Lower leg skin (tissue), 4 donors: ENCODE results near the gene PMPCA. TPM values are rescaled to one million over a fixed set of nuclear protein-coding genes. Genes with fewer than 3 reads are reported as not detected.

ENCODE experiments used
- DNase-seq, 2 donors: peaks; one replicate each; pipeline ENCODE4 v3.0.0-alpha.2; 2019; ENCODE audit warnings: low spot score in 2 of 2
- H3K4me3 ChIP-seq: fragments of 200-600 bp; sonication (generic); 2 replicates; pipeline ENCODE4 v1.5.1; 2017; ENCODE audit warnings: mild to moderate bottlenecking, low read depth; ENCODE audit not compliant: poor library complexity, severe bottlenecking
- CTCF ChIP-seq, 3 donors: fragments of 450-650 bp; IDR thresholded peaks; one replicate each; pipeline ENCODE4 v1.5.1; 2016; ENCODE audit warnings: antibody characterized with exemption in 3 of 3, mild to moderate bottlenecking in 3 of 3, moderate library complexity in 2 of 3
- POLR2A ChIP-seq, 2 donors: fragments of 450-650 bp; IDR thresholded peaks; one replicate each; pipeline ENCODE4 v1.6.1; 2016 to 2017; ENCODE audit warnings: antibody characterized with exemption in 2 of 2, mild to moderate bottlenecking in 1 of 2, moderate library complexity in 1 of 2
- WGBS, 2 donors: methylation state at CpG; one replicate each; pipeline ENCODE4 v1.1.5; 2018; 5-methylcytosine and 5-hydroxymethylcytosine counted together
- intact Hi-C: fragments of 100-400 bp; cut with DNase I; formaldehyde crosslinking; loops from one replicate; pipeline ENCODE4 v1.15.0; 2023; ENCODE audit warnings: low total_unique reads
- total RNA-seq, 4 donors: library from RNA; depleted of rRNA; stranded (reverse); fragments of >200 nt; gene quantifications; one replicate each; pipeline ENCODE4 v1.1.0, GENCODE V29; 2016

The PMPCA gene
- total RNA-seq, 4 donors from 2014 or later = 35.9 to 59.6 (median 38.1) TPM

GRCh38 chr9:136394312-136395019 is 16.0 kb upstream of the PMPCA start:
- no peak for DNase-seq
- intact Hi-C loops = no loop called here
- 90 to 91% methylated on average over 20 to 21 of the region's 21 CpGs for WGBS, 2 donors
- TF ChIP-seq POLR2A (IDR thresholded peaks at IDR 0.05) (no peak), CTCF (IDR thresholded peaks at IDR 0.05) (no peak)
- no peak overlapping the region for H3K4me3 ChIP-seq

GRCh38 chr9:136395020-136395340 is 15.5 kb upstream of the PMPCA start:
- intact Hi-C loops = no loop called here
- 92 to 97% methylated on average over 11 to 13 of the region's 13 CpGs for WGBS, 2 donors
- DNase-seq = no peak
- TF ChIP-seq CTCF (IDR thresholded peaks at IDR 0.05) (no peak), POLR2A (IDR thresholded peaks at IDR 0.05) (no peak)
- H3K4me3 ChIP-seq = no peak overlapping the region

GRCh38 chr9:136395345-136396218 is 14.9 kb upstream of the PMPCA start:
- intact Hi-C loops = no loop called here
- 85 to 93% methylated on average over 23 to 25 of the region's 26 CpGs for WGBS, 2 donors
- H3K4me3 ChIP-seq = no peak overlapping the region
- DNase-seq = no peak
- TF ChIP-seq POLR2A (IDR thresholded peaks at IDR 0.05) (no peak), CTCF (IDR thresholded peaks at IDR 0.05) (no peak)

- no peak for DNase-seq
- 77 to 83% methylated on average over 4 of the region's 4 CpGs for WGBS, 2 donors
- TF ChIP-seq POLR2A (IDR thresholded peaks at IDR 0.05) (no peak), CTCF (IDR thresholded peaks at IDR 0.05) (no peak)
- H3K4me3 ChIP-seq = no peak overlapping the region
- intact Hi-C loops = no loop called here
Observed at GRCh38 chr9:136396219-136396515, 14.3 kb upstream of the PMPCA start.

- DNase-seq = no peak
- intact Hi-C loops = no loop called here
- H3K4me3 ChIP-seq = no peak overlapping the region
- no peak for TF ChIP-seq CTCF (IDR thresholded peaks at IDR 0.05)
- TF ChIP-seq POLR2A (IDR thresholded peaks at IDR 0.05) = no peak
- WGBS, 2 donors = 51 to 85% methylated on average over 6 of the region's 6 CpGs
Observed at GRCh38 chr9:136397643-136398042, 12.8 kb upstream of the PMPCA start.
